A549 (cell line): ENCODE data around the gene ENTPD2. TPM values are rescaled to one million over a fixed set of nuclear protein-coding genes. Genes with fewer than 3 reads are reported as not detected.

Experiments used
- ATAC-seq, 2 experiments: fragments of 200-7000 bp in 1 of 2; fragments of >200 bp in 1 of 2; cut with Nextera tagmentation in 1 of 2; cut with Tn5 transposase in 1 of 2; 3 replicates each; pipeline versions ENCODE4 v1.8.0 to v1.9.1; 2018 to 2020; ENCODE audit warnings: mild to moderate bottlenecking in 1 of 2, moderate library complexity in 1 of 2
- CTCF ChIA-PET: fragments of 300-600 bp; sonication (Branson Sonifier 250); formaldehyde crosslinking; extraction: SDS; loops from one replicate; lab custom pipeline; 2021; ENCODE audit warnings: antibody characterized with exemption, inconsistent platforms; lab: Yijun Ruan, JAX
- POLR2A ChIA-PET: fragments of 350-600 bp; formaldehyde crosslinking; extraction: SDS; loops from one replicate; lab custom pipeline; 2021; ENCODE audit warnings: antibody characterized with exemption, inconsistent platforms; lab: Yijun Ruan, JAX
- DNase-seq, 2 experiments: peaks; one replicate each; pipeline versions ENCODE4 v3.0.0 to v3.0.0-alpha.2; 2011 to 2016; ENCODE audit warnings: low read depth in 1 of 2, low spot score in 1 of 2
- FAIRE-seq: peaks from 2 replicates; lab custom pipeline; 2011; peaks lifted over from hg19 to GRCh38; lab: Jason Lieb, UNC
- H3K27ac ChIP-seq, 2 experiments: fragments of >200 bp; sonication (Bioruptor Twin); formaldehyde crosslinking; 3 replicates each; pipeline ENCODE4 v1.5.1; 2016 to 2017
- H3K4me1 ChIP-seq: fragments of >200 bp; sonication (Bioruptor Twin); formaldehyde crosslinking; 3 replicates; pipeline ENCODE4 v1.6.1; 2016
- H3K4me2 ChIP-seq: fragments of >200 bp; sonication (Bioruptor Twin); formaldehyde crosslinking; 3 replicates; pipeline ENCODE4 v1.6.1; 2016
- H3K4me3 ChIP-seq: fragments of >200 bp; sonication (Bioruptor Twin); formaldehyde crosslinking; 3 replicates; pipeline ENCODE4 v1.5.1; 2016
- H3K9me3 ChIP-seq: fragments of >200 bp; sonication (Bioruptor Twin); formaldehyde crosslinking; 3 replicates; pipeline ENCODE4 v1.6.1; 2016
- BHLHE40 ChIP-seq: IDR thresholded peaks from 2 replicates; pipeline ENCODE4 v1.6.1; 2012; ENCODE audit warnings: low read depth, low read length, inconsistent platforms
- CBX2 ChIP-seq: fragments of 200-600 bp; sonication (generic); IDR thresholded peaks from 2 replicates; pipeline ENCODE4 v1.6.1; 2016; ENCODE audit warnings: low read depth, mild to moderate bottlenecking, borderline replicate concordance
- CEBPB ChIP-seq, 2 experiments: fragments of >200 bp in 1 of 2; sonication (Bioruptor Twin) in 1 of 2; formaldehyde crosslinking in 1 of 2; IDR thresholded peaks; 2 replicates each; pipeline ENCODE4 v1.6.1; 2012 to 2016
- CHD2 ChIP-seq: fragments of 150-350 bp; IDR thresholded peaks from 2 replicates; pipeline ENCODE4 v1.6.1; 2014; ENCODE audit warnings: low read length; ENCODE audit not compliant: partially characterized antibody
- CHD4 ChIP-seq: fragments of 200-600 bp; sonication (generic); IDR thresholded peaks from 2 replicates; pipeline ENCODE4 v1.6.1; 2016; ENCODE audit warnings: antibody characterized with exemption, mild to moderate bottlenecking, borderline replicate concordance
- EHF ChIP-seq: fragments of 250-450 bp; sonication (Bioruptor Pico); IDR thresholded peaks from 2 replicates; pipeline ENCODE4 v1.5.0; 2020; ENCODE audit warnings: mild to moderate bottlenecking
- EHMT2 ChIP-seq: fragments of 200-600 bp; sonication (generic); IDR thresholded peaks from 2 replicates; pipeline ENCODE4 v1.6.1; 2016; ENCODE audit warnings: antibody characterized with exemption, low read depth, mild to moderate bottlenecking, moderate library complexity
- ESRRA ChIP-seq: fragments of 150-350 bp; IDR thresholded peaks from 2 replicates; pipeline ENCODE4 v1.6.1; 2014; ENCODE audit warnings: mild to moderate bottlenecking, low read length, borderline replicate concordance
- FOSL2 ChIP-seq, 2 experiments: fragments of 450-650 bp in 1 of 2; fragments of >200 bp in 1 of 2; sonication (Bioruptor Twin) in 1 of 2; formaldehyde crosslinking; IDR thresholded peaks; 2 replicates each; pipeline versions ENCODE4 v1.5.0 to v1.6.1; 2016 to 2020; ENCODE audit warnings: mild to moderate bottlenecking in 1 of 2, moderate library complexity in 1 of 2
- FOXS1 ChIP-seq: fragments of 250-450 bp; sonication (Bioruptor Pico); IDR thresholded peaks from 2 replicates; pipeline ENCODE4 v1.5.0; 2020; ENCODE audit warnings: mild to moderate bottlenecking, moderate library complexity
- GATA3 ChIP-seq: IDR thresholded peaks from 2 replicates; pipeline ENCODE4 v1.6.1; 2012; ENCODE audit warnings: borderline replicate concordance
- HOXA7 ChIP-seq: fragments of 250-450 bp; sonication (Bioruptor Pico); IDR thresholded peaks from 2 replicates; pipeline ENCODE4 v1.5.0; 2020; ENCODE audit warnings: mild to moderate bottlenecking, moderate library complexity
- HOXB13 ChIP-seq: fragments of 250-450 bp; sonication (Bioruptor Pico); IDR thresholded peaks from 2 replicates; pipeline ENCODE4 v1.5.0; 2020; ENCODE audit warnings: low read depth, mild to moderate bottlenecking, moderate library complexity
- HOXB5 ChIP-seq: fragments of 250-450 bp; sonication (Bioruptor Pico); IDR thresholded peaks from 2 replicates; pipeline ENCODE4 v1.5.0; 2020; ENCODE audit warnings: mild to moderate bottlenecking, moderate library complexity
- JUNB ChIP-seq: fragments of >200 bp; sonication (Bioruptor Twin); formaldehyde crosslinking; IDR thresholded peaks from 2 replicates; pipeline ENCODE4 v1.6.1; 2016
- KDM1A ChIP-seq: fragments of 200-600 bp; sonication (generic); IDR thresholded peaks from 2 replicates; pipeline ENCODE4 v1.6.1; 2016; ENCODE audit warnings: low read depth, mild to moderate bottlenecking
- MAZ ChIP-seq: fragments of 150-350 bp; IDR thresholded peaks from 2 replicates; pipeline ENCODE4 v1.6.1; 2014; ENCODE audit warnings: antibody characterized with exemption, low read depth, low read length, borderline replicate concordance
- MYC ChIP-seq: IDR thresholded peaks from 2 replicates; pipeline ENCODE4 v1.6.1; 2012; ENCODE audit warnings: mild to moderate bottlenecking, inconsistent platforms, low read length, improper control_type of control experiment, borderline replicate concordance
- NR3C1 ChIP-seq: fragments of >200 bp; sonication (Bioruptor Twin); formaldehyde crosslinking; IDR thresholded peaks from 3 replicates; pipeline ENCODE4 v1.6.1; 2017
- PHF8 ChIP-seq: fragments of 200-600 bp; sonication (generic); IDR thresholded peaks from 2 replicates; pipeline ENCODE4 v1.6.1; 2016; ENCODE audit warnings: low read depth, mild to moderate bottlenecking, antibody characterized with exemption, moderate library complexity, borderline replicate concordance
- POLR2A ChIP-seq: IDR thresholded peaks from 2 replicates; pipeline ENCODE4 v1.6.1; 2012; ENCODE audit warnings: mild to moderate bottlenecking, low read length
- POLR2AphosphoS2 ChIP-seq: conservative IDR thresholded peaks from 2 replicates; pipeline ENCODE4 v1.6.1; 2012; ENCODE audit warnings: low read length, improper control_type of control experiment, inconsistent platforms
- RARB ChIP-seq: fragments of 250-450 bp; sonication (Bioruptor Pico); IDR thresholded peaks from 2 replicates; pipeline ENCODE4 v1.8.0; 2021; ENCODE audit warnings: mild to moderate bottlenecking, moderate library complexity
- RNF2 ChIP-seq: fragments of 200-600 bp; sonication (generic); IDR thresholded peaks from 2 replicates; pipeline ENCODE4 v1.6.1; 2016; ENCODE audit warnings: low read depth, mild to moderate bottlenecking, antibody characterized with exemption, moderate library complexity, borderline replicate concordance
- SMC3 ChIP-seq: fragments of >200 bp; sonication (Bioruptor Twin); formaldehyde crosslinking; IDR thresholded peaks from 3 replicates; pipeline ENCODE4 v1.6.1; 2018; ENCODE audit warnings: inconsistent platforms
- TP53 ChIP-seq: fragments of 250-450 bp; sonication (Bioruptor Pico); IDR thresholded peaks from 2 replicates; pipeline ENCODE4 v1.5.0; 2021; ENCODE audit warnings: mild to moderate bottlenecking, moderate library complexity
- ZFP36 ChIP-seq: fragments of 450-650 bp; IDR thresholded peaks from 2 replicates; pipeline ENCODE4 v1.6.1; 2014; ENCODE audit warnings: borderline replicate concordance; ENCODE audit not compliant: partially characterized antibody
- WGBS: methylation state at CpG from one replicate; pipeline ENCODE4 v1.1.6; 2017; ENCODE audit errors: missing lambda C conversion rate; 5-methylcytosine and 5-hydroxymethylcytosine counted together
- polyA plus RNA-seq, 4 experiments: library from polyadenylated mRNA; depleted of rRNA in 3 of 4; stranded (reverse); fragments of >200 nt; fragmentation: RNase III in 1 of 4; extraction: RNeasy Plus Mini Kit Qiagen cat#74134 plus additional on column Dnase treatment in 1 of 4; gene quantifications; 2 replicates in 3 of 4; 3 replicates in 1 of 4; pipeline ENCODE4 v1.2.3, GENCODE V29; 2011 to 2017
- TF ChIP-seq, protein P1 (sequence below): IDR thresholded peaks from 2 replicates; pipeline ENCODE4 v1.6.1; 2012; ENCODE audit warnings: low read depth, borderline replicate concordance
- TF ChIP-seq, protein P2 (sequence below): IDR thresholded peaks from 2 replicates; pipeline ENCODE4 v1.6.1; 2012
- TF ChIP-seq, protein P3 (sequence below): fragments of 250-450 bp; sonication (Bioruptor Pico); IDR thresholded peaks from 2 replicates; pipeline ENCODE4 v1.5.0; 2020; ENCODE audit warnings: low read depth, mild to moderate bottlenecking, moderate library complexity
- TF ChIP-seq, protein P4 (sequence below): fragments of >200 bp; sonication (Bioruptor Twin); formaldehyde crosslinking; IDR thresholded peaks from 2 replicates; pipeline ENCODE4 v1.6.1; 2016

ENTPD2 gene
- polyA plus RNA-seq, 2 of the 4 experiments (the other 2 are of a cell fraction), result 0.75 to 1.2 TPM

DNA sequence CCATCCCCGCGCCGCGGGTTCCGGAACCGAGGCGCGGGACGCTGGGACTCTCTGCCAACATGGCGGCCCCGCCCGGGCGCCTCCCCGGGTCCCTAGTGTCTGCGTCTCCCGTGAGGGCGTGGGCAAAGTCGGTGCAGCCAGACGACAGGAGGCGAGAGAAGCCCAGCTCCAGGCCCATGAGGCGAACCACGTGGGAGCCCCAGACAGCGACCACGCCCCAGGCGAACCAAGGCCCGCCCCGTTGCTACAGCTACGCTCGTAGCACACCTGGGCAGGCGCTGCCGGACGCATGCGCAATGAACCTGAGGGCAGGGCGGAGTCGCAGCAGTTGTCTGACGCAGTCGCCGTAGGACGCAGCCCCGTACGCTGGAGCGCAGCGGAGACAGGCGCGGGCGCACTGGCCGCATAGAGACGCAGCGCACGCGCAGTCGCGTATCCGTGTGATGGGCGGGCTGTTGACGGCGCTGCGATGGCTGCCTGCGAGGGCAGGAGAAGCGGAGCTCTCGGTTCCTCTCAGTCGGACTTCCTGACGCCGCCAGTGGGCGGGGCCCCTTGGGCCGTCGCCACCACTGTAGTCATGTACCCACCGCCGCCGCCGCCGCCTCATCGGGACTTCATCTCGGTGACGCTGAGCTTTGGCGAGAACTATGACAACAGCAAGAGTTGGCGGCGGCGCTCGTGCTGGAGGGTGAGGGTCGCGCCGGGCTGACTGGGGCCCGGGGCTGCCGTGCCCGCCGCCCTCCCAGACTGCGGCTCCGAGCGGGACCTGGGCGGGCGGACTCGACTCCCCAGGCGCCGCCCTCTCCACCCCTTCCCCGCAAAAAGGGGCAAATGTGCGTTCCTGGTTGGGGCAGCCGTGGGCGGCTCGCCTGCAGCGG, 32.9 kb upstream of the ENTPD2 start, which contains the start of gene MAN1B1 (continued):
- TF ChIP-seq EHMT2, result no peak
- TF ChIP-seq, all 56 proteins: peak for 8

DNA sequence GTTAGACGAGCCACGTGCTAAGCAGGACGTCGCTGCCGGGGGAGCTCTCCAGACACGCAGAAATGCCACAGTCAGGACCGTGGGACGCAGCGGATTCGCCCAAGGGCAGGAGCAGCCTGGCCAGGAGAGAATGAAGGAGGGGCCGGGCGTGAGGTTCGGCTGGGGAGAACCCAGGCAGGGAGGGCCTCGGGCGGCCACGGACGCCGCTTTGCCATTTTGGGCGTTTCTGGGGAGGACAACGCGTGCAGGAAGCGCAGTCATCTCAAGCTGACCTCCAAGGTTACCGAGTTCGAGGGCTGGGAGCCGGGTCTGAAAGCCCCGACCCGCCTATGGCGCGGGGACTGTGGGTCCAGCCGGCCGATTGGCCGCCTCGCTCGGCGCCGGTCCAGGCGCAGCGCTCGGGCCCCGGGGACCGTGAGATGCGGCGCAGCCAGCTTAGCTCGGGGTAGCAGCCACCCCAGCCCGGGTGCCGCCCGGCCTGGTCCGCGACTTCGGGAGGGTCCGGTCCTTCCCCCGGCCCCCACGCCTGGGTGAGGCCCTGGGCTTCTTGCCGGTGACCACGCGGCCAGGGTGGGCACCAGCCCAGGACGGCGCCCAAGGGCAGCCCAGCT, 32.2 kb upstream of the ENTPD2 start:
- ATAC-seq (peak; percentile 30 to 32), DNase-seq (peak; percentile 35 to 48), FAIRE-seq (no peak)
- ChIA-PET CTCF (interaction anchor here (0.5 to 24.0 kb wide), 21 partner anchors 10 to 327 kb away, joined by 3 to 321 read pairs (median 5); partner anchors contain the start of genes FUT7, NPDC1, RNF224 and SAPCD2), POLR2A (interaction anchor here (0.9 to 2.5 kb wide), 16 partner anchors 9 to 156 kb away, joined by 3 to 19 read pairs (median 4); partner anchors contain the start of genes DPP7, NPDC1, PAXX and SAPCD2)
- peak overlapping the region; percentile 78 for H3K4me2 ChIP-seq
- H3K4me1 ChIP-seq, result peaks cover 41% of the 10 kb centered on the region
- WGBS, result 4% methylated on average over 33 of the region's 58 CpGs
- no peaks in the 10 kb centered on the region for H3K9me3 ChIP-seq
- H3K27ac ChIP-seq, result peak overlapping the region; percentile 95 to 100
- TF ChIP-seq KDM1A (no peak), TP53 (CRISPR knock-in tag) (no peak; the same call in 1 of the 2 replicates), RARB (CRISPR knock-in tag) (0 out of 2 replicates have a peak, but pooled peaks have one; percentile 41), HOXB5 (CRISPR knock-in tag) (peak; percentile 45), CHD4 (no peak), CBX2 (no peak), GATA3 (0 out of 2 replicates have a peak, but pooled peaks have one; percentile 5), CEBPB (IDR thresholded peaks at IDR 0.05) (no peak), JUNB (no peak), SMC3 (no peak), FOXS1 (CRISPR knock-in tag) (no peak), HOXB13 (CRISPR knock-in tag) (peak; percentile 79; the same call in 1 of the 2 replicates), POLR2A (peak; percentile 18; the same call in 1 of the 2 replicates), POLR2AphosphoS2 (no peak), MYC (0 out of 2 replicates have a peak, but pooled peaks have one; percentile 29), PHF8 (peak; percentile 47)
- TF ChIP-seq, protein P1, sequence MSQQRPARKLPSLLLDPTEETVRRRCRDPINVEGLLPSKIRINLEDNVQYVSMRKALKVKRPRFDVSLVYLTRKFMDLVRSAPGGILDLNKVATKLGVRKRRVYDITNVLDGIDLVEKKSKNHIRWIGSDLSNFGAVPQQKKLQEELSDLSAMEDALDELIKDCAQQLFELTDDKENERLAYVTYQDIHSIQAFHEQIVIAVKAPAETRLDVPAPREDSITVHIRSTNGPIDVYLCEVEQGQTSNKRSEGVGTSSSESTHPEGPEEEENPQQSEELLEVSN, result 0 out of 2 replicates have a peak, but pooled peaks have one; percentile 39
- TF ChIP-seq, protein P2, sequence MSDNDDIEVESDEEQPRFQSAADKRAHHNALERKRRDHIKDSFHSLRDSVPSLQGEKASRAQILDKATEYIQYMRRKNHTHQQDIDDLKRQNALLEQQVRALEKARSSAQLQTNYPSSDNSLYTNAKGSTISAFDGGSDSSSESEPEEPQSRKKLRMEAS, result peak; percentile 90
- TF ChIP-seq, protein P3, sequence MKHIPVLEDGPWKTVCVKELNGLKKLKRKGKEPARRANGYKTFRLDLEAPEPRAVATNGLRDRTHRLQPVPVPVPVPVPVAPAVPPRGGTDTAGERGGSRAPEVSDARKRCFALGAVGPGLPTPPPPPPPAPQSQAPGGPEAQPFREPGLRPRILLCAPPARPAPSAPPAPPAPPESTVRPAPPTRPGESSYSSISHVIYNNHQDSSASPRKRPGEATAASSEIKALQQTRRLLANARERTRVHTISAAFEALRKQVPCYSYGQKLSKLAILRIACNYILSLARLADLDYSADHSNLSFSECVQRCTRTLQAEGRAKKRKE, result peak; percentile 40; the same call in 1 of the 2 replicates
- H3K4me3 ChIP-seq, result peak overlapping the region; percentile 88

DNA sequence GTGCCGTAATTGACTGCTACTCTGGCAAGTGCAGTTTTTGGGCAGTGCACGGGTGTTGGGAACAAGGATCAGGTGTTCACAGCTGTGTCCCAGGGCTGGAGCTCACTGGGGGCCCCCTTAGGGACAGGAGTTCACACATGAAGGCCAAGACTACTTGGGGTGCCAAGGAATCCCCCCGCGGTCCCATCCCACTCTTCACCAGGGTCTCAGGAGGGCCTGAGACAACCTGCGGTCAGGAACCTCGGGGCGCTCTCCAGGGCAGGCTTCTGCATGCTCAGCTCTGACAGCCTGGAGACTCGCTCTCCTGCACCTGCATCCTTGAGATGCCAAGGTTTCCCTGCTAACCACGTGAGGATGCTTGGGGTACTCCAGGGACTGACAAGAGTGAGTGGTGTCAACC, 30.7 kb upstream of the ENTPD2 start:
- Histone ChIP-seq H3K4me2 (peak overlapping the region; percentile 71), H3K4me1 (peaks cover 41% of the 10 kb centered on the region), H3K9me3 (no peaks in the 10 kb centered on the region), H3K27ac (peak overlapping the region; percentile 79 to 95; a peak in 4 of 6 replicates), H3K4me3 (no peak overlapping the region)
- no peak for ATAC-seq
- no peak for DNase-seq
- POLR2A ChIA-PET, result interaction anchor here (0.6 to 0.7 kb wide), 2 partner anchors 14 to 355 kb away, joined by 4 to 6 read pairs; no protein-coding TSS in a partner anchor
- CTCF ChIA-PET, result interaction anchor here (0.9 to 24.0 kb wide), 6 partner anchors 17 to 108 kb away, joined by 3 to 321 read pairs (median 4); partner anchors contain the start of gene SAPCD2
- 76% methylated on average over 6 of the region's 9 CpGs for WGBS
- no peak for FAIRE-seq
- TF ChIP-seq KDM1A (no peak), BHLHE40 (no peak), MAZ (no peak), HOXA7 (CRISPR knock-in tag) (no peak), EHMT2 (no peak), RNF2 (no peak), EHF (no peak), JUNB (no peak), TP53 (CRISPR knock-in tag) (no peak), ESRRA (no peak), NR3C1 (no peak), ZFP36 (no peak), FOSL2 (IDR thresholded peaks at IDR 0.05) (no peak), FOSL2 (CRISPR knock-in tag; IDR thresholded peaks at IDR 0.05) (no peak), CHD2 (no peak), HOXB13 (CRISPR knock-in tag) (no peak), GATA3 (no peak)
- TF ChIP-seq, protein P4, sequence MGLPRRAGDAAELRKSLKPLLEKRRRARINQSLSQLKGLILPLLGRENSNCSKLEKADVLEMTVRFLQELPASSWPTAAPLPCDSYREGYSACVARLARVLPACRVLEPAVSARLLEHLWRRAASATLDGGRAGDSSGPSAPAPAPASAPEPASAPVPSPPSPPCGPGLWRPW, result no peak
- TF ChIP-seq, protein P1, result no peak
